HCT116 (cell line): ENCODE measurements around the gene SLC27A5. TPM values are rescaled to one million over a fixed set of nuclear protein-coding genes. Genes with fewer than 3 reads are reported as not detected.

Experiments
- ATAC-seq: fragments of 200-7000 bp; cut with Tn5 transposase; 2 replicates; pipeline ENCODE4 v1.9.1; 2020; ENCODE audit warnings: mild to moderate bottlenecking, moderate library complexity
- BruUV-seq: library from RNA; stranded (reverse); fragments of 400-500 nt; replicated peaks from 2 replicates; lab custom pipeline; 2021; lab: Mats Ljungman, UMichigan
- CTCF ChIA-PET: fragments of 300-600 bp; sonication (Branson Sonifier 250); formaldehyde crosslinking; loops from one replicate; lab custom pipeline; 2021; ENCODE audit warnings: antibody characterized with exemption; lab: Charles Lee
- POLR2A ChIA-PET: fragments of 300-600, 350-600 bp; sonication (Branson Sonifier 250); formaldehyde crosslinking; loops from one replicate; lab custom pipeline; 2021; ENCODE audit warnings: antibody characterized with exemption; lab: Charles Lee
- RAD21 ChIA-PET, 2 experiments: fragments of 300-600 bp; sonication (Branson Sonifier 250); formaldehyde crosslinking; loops; one replicate each; lab custom pipeline; 2023; ENCODE audit warnings: low total read pairs in 2 of 2; ENCODE audit not compliant: uncharacterized antibody in 2 of 2, unreplicated experiment in 2 of 2, low non-redundant PET in 1 of 2; lab: Charles Lee
- DNase-seq: peaks from one replicate; pipeline ENCODE4 v3.0.0-alpha.2; 2010; ENCODE audit warnings: low read depth, low spot score
- H2AFZ ChIP-seq: fragments of 200-600 bp; shearing (Covaris generic), sonication (generic); 2 replicates; pipeline ENCODE4 v1.6.1; 2017; ENCODE audit warnings: low read depth, mixed run types, mixed read lengths, antibody characterized with exemption, low read length; ENCODE audit not compliant: poor library complexity, severe bottlenecking
- H3K27ac ChIP-seq: 2 replicates; pipeline ENCODE4 v1.5.1; 2012; ENCODE audit warnings: low read depth, low read length
- H3K27me3 ChIP-seq: fragments of 200-600 bp; sonication (generic); 2 replicates; pipeline ENCODE4 v1.6.1; 2016; ENCODE audit warnings: mixed run types, low read length, mixed read lengths; ENCODE audit not compliant: insufficient read depth
- H3K36me3 ChIP-seq, 2 experiments: fragments of 200-500 bp in 1 of 2; fragments of 200-600 bp in 1 of 2; sonication (Bioruptor generic) in 1 of 2; sonication (generic) in 1 of 2; 2 replicates each; pipeline versions ENCODE4 v1.5.1 to v1.6.1; 2014 to 2016; ENCODE audit warnings: low read length in 2 of 2, inconsistent platforms in 1 of 2, mixed read lengths in 1 of 2, mixed run types in 1 of 2; ENCODE audit not compliant: insufficient read depth in 2 of 2, control insufficient read depth in 1 of 2
- H3K4me1 ChIP-seq, 2 experiments: fragments of 200-600 bp in 1 of 2; sonication (generic) in 1 of 2; 2 replicates each; pipeline versions ENCODE4 v1.5.1 to v1.6.1; 2012 to 2017; ENCODE audit warnings: low read length in 2 of 2, inconsistent platforms in 1 of 2, mild to moderate bottlenecking in 1 of 2, mixed read lengths in 1 of 2, mixed run types in 1 of 2, moderate library complexity in 1 of 2; ENCODE audit not compliant: insufficient read depth in 2 of 2, control insufficient read depth in 1 of 2
- H3K4me2 ChIP-seq: fragments of 200-600 bp; sonication (generic); 2 replicates; pipeline ENCODE4 v1.6.1; 2017; ENCODE audit warnings: mixed run types, low read length, mixed read lengths
- H3K4me3 ChIP-seq, 2 experiments: fragments of 200-600 bp in 1 of 2; sonication (generic) in 1 of 2; replicated peaks in 1 of 2; 2 replicates each; pipeline ENCODE4 v1.5.1; 2011 to 2016; ENCODE audit warnings: low read length in 2 of 2, control low read depth in 1 of 2, low read depth in 1 of 2, mild to moderate bottlenecking in 1 of 2, mixed read lengths in 1 of 2, mixed run types in 1 of 2
- H3K79me2 ChIP-seq: fragments of 200-600 bp; sonication (generic); 2 replicates; pipeline ENCODE4 v1.6.1; 2017; ENCODE audit warnings: mild to moderate bottlenecking, mixed run types, low read length, moderate library complexity, mixed read lengths; ENCODE audit not compliant: insufficient read depth
- H3K9ac ChIP-seq: fragments of 200-600 bp; sonication (generic); 2 replicates; pipeline ENCODE4 v1.6.1; 2016; ENCODE audit warnings: low read length, mixed read lengths
- H3K9me2 ChIP-seq: fragments of 200-600 bp; sonication (generic), shearing (Covaris generic); 2 replicates; pipeline ENCODE4 v1.6.1; 2017; ENCODE audit warnings: mixed run types, mild to moderate bottlenecking, moderate library complexity; ENCODE audit not compliant: insufficient read depth
- H3K9me3 ChIP-seq, 2 experiments: fragments of 200-500 bp in 1 of 2; fragments of 200-600 bp in 1 of 2; sonication (Bioruptor generic) in 1 of 2; sonication (generic) in 1 of 2; 2 replicates each; pipeline ENCODE4 v1.6.1; 2014 to 2017; ENCODE audit warnings: low read length in 2 of 2, mixed read lengths in 2 of 2, inconsistent platforms in 1 of 2, low read depth in 1 of 2, mild to moderate bottlenecking in 1 of 2, mixed run types in 1 of 2, moderate library complexity in 1 of 2; ENCODE audit not compliant: control insufficient read depth in 1 of 2, insufficient read depth in 1 of 2
- H4K20me1 ChIP-seq: fragments of 200-600 bp; sonication (generic), shearing (Covaris generic); 2 replicates; pipeline ENCODE4 v1.6.1; 2017; ENCODE audit warnings: mixed run types, mild to moderate bottlenecking, moderate library complexity; ENCODE audit not compliant: insufficient read depth
- ATF3 ChIP-seq: IDR thresholded peaks from 2 replicates; pipeline ENCODE4 v1.6.1; 2012
- CEBPB ChIP-seq: IDR thresholded peaks from 2 replicates; pipeline ENCODE4 v1.6.1; 2012; ENCODE audit warnings: low read depth
- CTCF ChIP-seq, 3 experiments: fragments of 200-600 bp in 1 of 3; sonication (generic) in 1 of 3; IDR thresholded peaks in 2 of 3; conservative IDR thresholded peaks in 1 of 3; 2 replicates each; pipeline ENCODE4 v1.5.1; 2012 to 2017; ENCODE audit warnings: low read depth in 2 of 3, low read length in 2 of 3, antibody characterized with exemption in 1 of 3, borderline replicate concordance in 1 of 3, control low read depth in 1 of 3, mild to moderate bottlenecking in 1 of 3, mixed read lengths in 1 of 3, mixed run types in 1 of 3, moderate library complexity in 1 of 3; ENCODE audit not compliant: insufficient read depth in 1 of 3
- EGR1 ChIP-seq: IDR thresholded peaks from 2 replicates; pipeline ENCODE4 v1.6.1; 2012; ENCODE audit warnings: low read depth
- ELF1 ChIP-seq: IDR thresholded peaks from 2 replicates; pipeline ENCODE4 v1.6.1; 2012; ENCODE audit warnings: low read depth, borderline replicate concordance
- EZH2 ChIP-seq: fragments of 200-600 bp; sonication (generic); IDR thresholded peaks from 2 replicates; pipeline ENCODE4 v1.6.1; 2017; ENCODE audit warnings: antibody characterized with exemption, mixed run types
- EZH2phosphoT487 ChIP-seq: fragments of 200-600 bp; IDR thresholded peaks from 2 replicates; pipeline ENCODE4 v1.6.1; 2018; ENCODE audit warnings: antibody characterized with exemption, borderline replicate concordance
- FOSL1 ChIP-seq: IDR thresholded peaks from 2 replicates; pipeline ENCODE4 v1.6.1; 2012; ENCODE audit warnings: low read depth
- JUND ChIP-seq: IDR thresholded peaks from 2 replicates; pipeline ENCODE4 v1.6.1; 2012
- MAX ChIP-seq: IDR thresholded peaks from 2 replicates; pipeline ENCODE4 v1.6.1; 2012
- POLR2A ChIP-seq: IDR thresholded peaks from 2 replicates; pipeline ENCODE4 v1.7.0; 2011; ENCODE audit warnings: borderline replicate concordance; ENCODE audit not compliant: insufficient read depth, insufficient read length; ENCODE audit errors: extremely low read depth
- POLR2AphosphoS5 ChIP-seq: IDR thresholded peaks from 2 replicates; pipeline ENCODE4 v1.6.1; 2011; ENCODE audit warnings: mild to moderate bottlenecking, low read depth, low read length, moderate library complexity
- RAD21 ChIP-seq: IDR thresholded peaks from 2 replicates; pipeline ENCODE4 v1.6.1; 2012; ENCODE audit warnings: low read depth, mild to moderate bottlenecking
- TCF7L2 ChIP-seq: IDR thresholded peaks from 2 replicates; pipeline ENCODE4 v1.7.0; 2011; ENCODE audit warnings: borderline replicate concordance, inconsistent platforms; ENCODE audit not compliant: insufficient read depth, insufficient read length; ENCODE audit errors: extremely low read depth
- YY1 ChIP-seq: IDR thresholded peaks from 2 replicates; pipeline ENCODE4 v1.6.1; 2011; ENCODE audit warnings: low read length, low read depth, moderate library complexity, mild to moderate bottlenecking; ENCODE audit not compliant: insufficient replicate concordance; ENCODE audit errors: extremely low read depth
- ZFX ChIP-seq: fragments of 450-650 bp; IDR thresholded peaks from 2 replicates; pipeline ENCODE4 v1.6.1; 2017
- intact Hi-C: fragments of 100-400 bp; cut with micrococcal nuclease; formaldehyde crosslinking; loops from 2 replicates; pipeline ENCODE4 v1.10.0; 2022
- total RNA-seq: library from RNA; stranded (reverse); gene quantifications from one replicate; pipeline ENCODE4 v1.2.1, GENCODE V29; 2021; ENCODE audit not compliant: unreplicated experiment

Gene SLC27A5
- total RNA-seq, 1 experiment from 2014 or later, result 27.1 TPM

- Histone ChIP-seq H3K9me2 (no peaks in the 10 kb centered on the region), H3K9me3 (no peaks in the 10 kb centered on the region), H4K20me1 (no peaks in the 10 kb centered on the region), H3K27me3 (no peaks in the 10 kb centered on the region), H3K4me2 (peak overlapping the region; percentile 88), H3K9ac (no peak overlapping the region), H2AFZ (no peak overlapping the region), H3K27ac (peak overlapping the region; percentile 82; the same call in 1 of the 2 replicates), H3K4me3 (peak overlapping the region; percentile 62 to 83), H3K79me2 (peaks cover 17% of the 10 kb centered on the region), H3K36me3 (no peaks in the 10 kb centered on the region), H3K4me1 (peaks cover 10 to 22% of the 10 kb centered on the region in 2 experiments; a peak in 3 of 4 replicates)
- ChIA-PET CTCF (interaction anchor here (1.9 kb wide), 1 partner anchor 14 kb away, joined by 6 read pairs; no protein-coding TSS in a partner anchor), POLR2A (interaction anchor here (1.4 to 1.5 kb wide), 2 partner anchors 14 to 20 kb away, joined by 3 to 7 read pairs; partner anchors contain the start of gene ZBTB45), RAD21 (no interaction called here)
- intact Hi-C loops, result no loop called here
- DNase-seq, result no peak
- no TSS peak for BruUV-seq
- TF ChIP-seq EZH2phosphoT487 (no peak), POLR2AphosphoS5 (no peak), YY1 (no peak), ZFX (no peak), ATF3 (no peak), POLR2A (no peak), JUND (no peak), MAX (no peak), EGR1 (no peak), CEBPB (no peak), ELF1 (no peak), RAD21 (no peak), TCF7L2 (no peak), EZH2 (no peak), CTCF (IDR thresholded peaks at IDR 0.05 in 2 of 3, conservative IDR thresholded peaks at IDR 0.05 in 1 of 3; ENCODE audit: borderline replicate concordance in 1 of 3, insufficient read depth in 1 of 3, low read depth in 2 of 3, low read length in 2 of 3) (no peak), FOSL1 (no peak)
- no peak for ATAC-seq
These were observed 11.6 kb downstream of the SLC27A5 start for GRCh38 chr19:58500242-58500641.
